OCI-LY1 (cell line): ENCODE results near the gene SH3BGR.
"Not testable (repeated sequence)": the region's sequence is repeated elsewhere in the genome, so short reads cannot be mapped to it uniquely, and the experiment has no call there.

Experiments used
- H2AFZ ChIP-seq: fragments of 200-600 bp; sonication (generic), shearing (Covaris generic); 2 replicates; pipeline ENCODE4 v1.6.0; 2014; ENCODE audit warnings: antibody characterized with exemption, mild to moderate bottlenecking, low read length
- H3F3A ChIP-seq: fragments of 200-600 bp; sonication (generic), shearing (Covaris generic); 2 replicates; pipeline ENCODE4 v1.6.0; 2014; ENCODE audit warnings: mild to moderate bottlenecking, antibody characterized with exemption, low read length, moderate library complexity; ENCODE audit not compliant: insufficient read depth
- H3K27ac ChIP-seq: fragments of 200-600 bp; sonication (generic); 2 replicates; pipeline ENCODE4 v1.5.1; 2014; ENCODE audit warnings: low read length, mixed run types, mild to moderate bottlenecking, low read depth; ENCODE audit not compliant: poor library complexity, severe bottlenecking
- H3K27me3 ChIP-seq: fragments of 200-600 bp; sonication (generic); 2 replicates; pipeline ENCODE4 v1.6.0; 2014; ENCODE audit warnings: antibody characterized with exemption, mild to moderate bottlenecking, low read length, moderate library complexity; ENCODE audit not compliant: insufficient read depth
- H3K36me3 ChIP-seq: fragments of 200-600 bp; sonication (generic); 2 replicates; pipeline ENCODE4 v1.6.1; 2014; ENCODE audit warnings: mild to moderate bottlenecking, antibody characterized with exemption, low read length, moderate library complexity, mixed read lengths; ENCODE audit not compliant: insufficient read depth
- H3K4me1 ChIP-seq: fragments of 200-600 bp; sonication (generic); 2 replicates; pipeline ENCODE4 v1.5.1; 2014; ENCODE audit warnings: mild to moderate bottlenecking, low read length, moderate library complexity; ENCODE audit not compliant: insufficient read depth, severe bottlenecking
- H3K4me2 ChIP-seq: fragments of 200-600 bp; sonication (generic), shearing (Covaris generic); 2 replicates; pipeline ENCODE4 v1.6.1; 2014; ENCODE audit warnings: low read length
- H3K4me3 ChIP-seq: fragments of 200-600 bp; sonication (generic); 2 replicates; pipeline ENCODE4 v1.5.1; 2014; ENCODE audit warnings: low read length, low read depth, mild to moderate bottlenecking, mixed read lengths; ENCODE audit not compliant: poor library complexity, severe bottlenecking
- H3K79me2 ChIP-seq: fragments of 200-600 bp; shearing (Covaris generic); 2 replicates; pipeline ENCODE4 v1.6.1; 2016; ENCODE audit warnings: mixed run types, low read length, mixed read lengths; ENCODE audit not compliant: insufficient read depth
- H3K9ac ChIP-seq: fragments of 200-600 bp; sonication (generic), shearing (Covaris generic); 2 replicates; pipeline ENCODE4 v1.6.1; 2014; ENCODE audit warnings: mild to moderate bottlenecking, low read length, mixed read lengths
- H3K9me2 ChIP-seq: fragments of 200-600 bp; sonication (generic), shearing (Covaris generic); 2 replicates; pipeline ENCODE4 v1.6.1; 2014; ENCODE audit warnings: low read depth, mild to moderate bottlenecking, low read length, mixed read lengths
- H3K9me3 ChIP-seq: fragments of 200-600 bp; shearing (Covaris generic); 2 replicates; pipeline ENCODE4 v1.6.1; 2014; ENCODE audit warnings: low read length, mixed read lengths
- H4K20me1 ChIP-seq: fragments of 200-600 bp; sonication (generic), shearing (Covaris generic); 2 replicates; pipeline ENCODE4 v1.6.0; 2016; ENCODE audit warnings: mild to moderate bottlenecking, low read length; ENCODE audit not compliant: insufficient read depth
- CTCF ChIP-seq: fragments of 200-600 bp; sonication (generic), shearing (Covaris generic); IDR thresholded peaks from 2 replicates; pipeline ENCODE4 v1.5.1; 2017; ENCODE audit warnings: mild to moderate bottlenecking, antibody characterized with exemption, low read length, moderate library complexity, mixed read lengths
- EZH2 ChIP-seq: fragments of 200-600 bp; sonication (generic), shearing (Covaris generic); IDR thresholded peaks from 2 replicates; pipeline ENCODE4 v1.8.0; 2017; ENCODE audit warnings: borderline replicate concordance, mixed run types, mild to moderate bottlenecking, antibody characterized with exemption, low read length, moderate library complexity, mixed read lengths

SH3BGR gene

GRCh38 chr21:39537571-39537970, 85.8 kb downstream of the SH3BGR start:
- Histone ChIP-seq H3K9ac (no peak overlapping the region), H3F3A (no peaks in the 10 kb centered on the region), H3K79me2 (no peaks in the 10 kb centered on the region), H2AFZ (no peak overlapping the region), H4K20me1 (no peaks in the 10 kb centered on the region), H3K27me3 (no peaks in the 10 kb centered on the region), H3K27ac (no peak overlapping the region), H3K4me3 (no peak overlapping the region), H3K4me2 (no peak overlapping the region), H3K36me3 (no peaks in the 10 kb centered on the region), H3K9me3 (peaks cover 4% of the 10 kb centered on the region; the same call in 1 of the 2 replicates), H3K4me1 (no peaks in the 10 kb centered on the region), H3K9me2 (no peaks in the 10 kb centered on the region)
- TF ChIP-seq EZH2: no peak
- TF ChIP-seq CTCF: no peak

GRCh38 chr21:39538453-39539042, 86.8 kb downstream of the SH3BGR start:
- Histone ChIP-seq H3K9me2 (no peaks in the 10 kb centered on the region), H3K4me1 (no peaks in the 10 kb centered on the region), H3K9me3 (peaks cover 4% of the 10 kb centered on the region; the same call in 1 of the 2 replicates), H3K4me2 (no peak overlapping the region), H3K36me3 (no peaks in the 10 kb centered on the region), H3K27me3 (no peaks in the 10 kb centered on the region), H3K9ac (no peak overlapping the region), H3F3A (no peaks in the 10 kb centered on the region), H3K4me3 (no peak overlapping the region), H4K20me1 (no peaks in the 10 kb centered on the region), H3K79me2 (no peaks in the 10 kb centered on the region), H3K27ac (no peak overlapping the region), H2AFZ (no peak overlapping the region)
- TF ChIP-seq EZH2 (no peak), CTCF (no peak)

GRCh38 chr21:39540367-39540766, 88.6 kb downstream of the SH3BGR start:
- not testable (repeated sequence) for H3K27me3 ChIP-seq, H4K20me1 ChIP-seq, H3K4me3 ChIP-seq, H3K79me2 ChIP-seq, H3K9ac ChIP-seq, H3K27ac ChIP-seq, H3K36me3 ChIP-seq, H3K9me3 ChIP-seq, H2AFZ ChIP-seq, H3K4me1 ChIP-seq, H3K4me2 ChIP-seq, H3F3A ChIP-seq, H3K9me2 ChIP-seq

GRCh38 chr21:39542736-39543135, 91.0 kb downstream of the SH3BGR start:
- Histone ChIP-seq H4K20me1 (no peaks in the 10 kb centered on the region), H3K79me2 (no peaks in the 10 kb centered on the region), H3K4me1 (no peaks in the 10 kb centered on the region), H3K9ac (no peak overlapping the region), H2AFZ (no peak overlapping the region), H3K9me2 (no peaks in the 10 kb centered on the region), H3K4me3 (no peak overlapping the region), H3K4me2 (no peak overlapping the region), H3K9me3 (peaks cover 4% of the 10 kb centered on the region; the same call in 1 of the 2 replicates), H3K27me3 (no peaks in the 10 kb centered on the region), H3K36me3 (no peaks in the 10 kb centered on the region), H3K27ac (no peak overlapping the region), H3F3A (no peaks in the 10 kb centered on the region)
- TF ChIP-seq EZH2 (no peak), CTCF (no peak)
